Fibroblast of lung (primary cell): ENCODE results near the gene PRSS33. TPM values are rescaled to one million over a fixed set of nuclear protein-coding genes. Genes with fewer than 3 reads are reported as not detected.

Source experiments
- DNase-seq, 2 donors: peaks; one replicate each; pipeline versions ENCODE4 v3.0.0 to v3.0.0-alpha.2; 2010; ENCODE audit warnings: low read depth in 2 of 2
- H2AFZ ChIP-seq: 2 replicates; pipeline ENCODE4 v1.5.1; 2012; ENCODE audit warnings: low read length, control low read depth, inconsistent platforms
- H3K27ac ChIP-seq: 2 replicates; pipeline ENCODE4 v1.5.1; 2011; ENCODE audit warnings: low read length, control low read depth; ENCODE audit not compliant: insufficient read depth
- H3K27me3 ChIP-seq: 2 replicates; pipeline ENCODE4 v1.5.1; 2011; ENCODE audit warnings: mild to moderate bottlenecking, low read length; ENCODE audit not compliant: control insufficient read depth, insufficient read depth
- H3K36me3 ChIP-seq: 2 replicates; pipeline ENCODE4 v1.5.1; 2011; ENCODE audit warnings: low read length; ENCODE audit not compliant: control insufficient read depth, insufficient read depth
- H3K4me1 ChIP-seq: 2 replicates; pipeline ENCODE4 v1.5.1; 2011; ENCODE audit warnings: low read length; ENCODE audit not compliant: control insufficient read depth, insufficient read depth; ENCODE audit errors: extremely low read depth
- H3K4me2 ChIP-seq: 2 replicates; pipeline ENCODE4 v1.5.1; 2011; ENCODE audit warnings: low read length, control low read depth; ENCODE audit not compliant: insufficient read depth; ENCODE audit errors: extremely low read depth
- H3K4me3 ChIP-seq, 4 experiments: fragments of 200-600 bp in 1 of 4; sonication (generic) in 1 of 4; replicated peaks in 1 of 4; 2 replicates each; pipeline ENCODE4 v1.5.1; 2011 to 2016; ENCODE audit warnings: low read length in 4 of 4, low read depth in 3 of 4, mild to moderate bottlenecking in 3 of 4, control low read depth in 2 of 4, inconsistent platforms in 1 of 4, mixed read lengths in 1 of 4; ENCODE audit not compliant: insufficient read depth in 1 of 4; ENCODE audit errors: control extremely low read depth in 1 of 4
- H3K79me2 ChIP-seq: 2 replicates; pipeline ENCODE4 v1.5.1; 2012; ENCODE audit warnings: mild to moderate bottlenecking, low read length, inconsistent platforms; ENCODE audit not compliant: control insufficient read depth, insufficient read depth
- H3K9ac ChIP-seq: 2 replicates; pipeline ENCODE4 v1.5.1; 2011; ENCODE audit warnings: mild to moderate bottlenecking, low read length, control low read depth; ENCODE audit not compliant: insufficient read depth
- H3K9me3 ChIP-seq: 2 replicates; pipeline ENCODE4 v1.5.1; 2012; ENCODE audit warnings: low read depth, low read length; ENCODE audit not compliant: control insufficient read depth, insufficient read depth
- H4K20me1 ChIP-seq: 2 replicates; pipeline ENCODE4 v1.5.1; 2011; ENCODE audit warnings: low read length; ENCODE audit not compliant: control insufficient read depth, insufficient read depth; ENCODE audit errors: extremely low read depth
- CTCF ChIP-seq, 2 donors: IDR thresholded peaks in 1 of 2; conservative IDR thresholded peaks in 1 of 2; 1 replicate in 1 of 2; 2 replicates in 1 of 2; pipeline ENCODE4 v1.5.1; 2011 to 2012; ENCODE audit warnings: low read length in 2 of 2, control low read depth in 1 of 2, inconsistent platforms in 1 of 2, low read depth in 1 of 2, mild to moderate bottlenecking in 1 of 2
- EZH2 ChIP-seq: IDR thresholded peaks from 2 replicates; pipeline ENCODE4 v1.5.1; 2012; ENCODE audit warnings: low read length, control low read depth, mild to moderate bottlenecking; ENCODE audit errors: missing control alignments
- polyA plus RNA-seq, 2 donors: library from polyadenylated mRNA; depleted of rRNA in 1 of 2; stranded (reverse) in 1 of 2; unstranded in 1 of 2; fragments of >200 nt; gene quantifications; 2 replicates each; pipeline ENCODE4 v1.2.1, GENCODE V29; 2011 to 2012; ENCODE audit warnings: missing spikeins in 1 of 2
- total RNA-seq: library from RNA; depleted of rRNA; stranded (reverse); fragments of >200 nt; gene quantifications from 2 replicates; pipeline ENCODE4 v1.2.1, GENCODE V29; 2014

PRSS33 gene
- total and polyA plus RNA-seq, 2 donors (not counting 1 experiment from before 2014, with no cell fraction given), result not detected

GRCh38 chr16:2756288-2757015, 30.9 kb downstream of the PRSS33 start:
- Histone ChIP-seq H2AFZ (no peak overlapping the region), H3K27me3 (no peaks in the 10 kb centered on the region), H3K27ac (no peak overlapping the region), H3K36me3 (peaks cover 24% of the 10 kb centered on the region), H3K4me2 (no peak overlapping the region), H3K4me1 (no peaks in the 10 kb centered on the region), H3K9me3 (no peaks in the 10 kb centered on the region), H4K20me1 (peaks cover 10% of the 10 kb centered on the region), H3K9ac (no peak overlapping the region), H3K4me3 (no peak overlapping the region), H3K79me2 (peaks cover 80% of the 10 kb centered on the region)
- no peak for DNase-seq
- TF ChIP-seq EZH2, result no peak

GRCh38 chr16:2755158-2755557, 32.2 kb downstream of the PRSS33 start:
- Histone ChIP-seq H3K4me1 (no peaks in the 10 kb centered on the region), H4K20me1 (peaks cover 10% of the 10 kb centered on the region), H3K27ac (no peak overlapping the region), H3K4me2 (peak overlapping the region; percentile 94), H3K27me3 (no peaks in the 10 kb centered on the region), H2AFZ (no peak overlapping the region), H3K9ac (no peak overlapping the region), H3K79me2 (peaks cover 71% of the 10 kb centered on the region), H3K9me3 (no peaks in the 10 kb centered on the region), H3K4me3 (peak overlapping the region; percentile 3 to 91 (median 83)), H3K36me3 (peaks cover 21% of the 10 kb centered on the region)
- no peak for DNase-seq
- TF ChIP-seq CTCF (conservative IDR thresholded peaks at IDR 0.05 in 1 of 2, IDR thresholded peaks at IDR 0.05 in 1 of 2; ENCODE audit: low read depth in 1 of 2, low read length in 2 of 2) (no peak), EZH2 (no peak)

GRCh38 chr16:2753733-2754020, 33.7 kb downstream of the PRSS33 start:
- Histone ChIP-seq H3K36me3 (peaks cover 11% of the 10 kb centered on the region), H3K79me2 (peaks cover 57% of the 10 kb centered on the region), H3K9me3 (no peaks in the 10 kb centered on the region), H3K27ac (peak overlapping the region; percentile 100), H3K4me1 (no peaks in the 10 kb centered on the region), H3K27me3 (no peaks in the 10 kb centered on the region), H3K9ac (peak overlapping the region; percentile 98), H3K4me3 (peak overlapping the region; percentile 80 to 91 (median 86)), H3K4me2 (peak overlapping the region; percentile 94), H4K20me1 (peaks cover 10% of the 10 kb centered on the region), H2AFZ (no peak overlapping the region)
- TF ChIP-seq CTCF (conservative IDR thresholded peaks at IDR 0.05 in 1 of 2, IDR thresholded peaks at IDR 0.05 in 1 of 2; ENCODE audit: low read depth in 1 of 2, low read length in 2 of 2) (no peak), EZH2 (no peak)
- DNase-seq, result peak in 1 of 2 donors; percentile 25
